ENCODE measurements around the gene CASZ1. TPM values are rescaled to one million over a fixed set of nuclear protein-coding genes. Genes with fewer than 3 reads are reported as not detected.

The CASZ1 gene
- total RNA-seq, 1 experiment from 2014 or later, result 27.8 TPM

DNA sequence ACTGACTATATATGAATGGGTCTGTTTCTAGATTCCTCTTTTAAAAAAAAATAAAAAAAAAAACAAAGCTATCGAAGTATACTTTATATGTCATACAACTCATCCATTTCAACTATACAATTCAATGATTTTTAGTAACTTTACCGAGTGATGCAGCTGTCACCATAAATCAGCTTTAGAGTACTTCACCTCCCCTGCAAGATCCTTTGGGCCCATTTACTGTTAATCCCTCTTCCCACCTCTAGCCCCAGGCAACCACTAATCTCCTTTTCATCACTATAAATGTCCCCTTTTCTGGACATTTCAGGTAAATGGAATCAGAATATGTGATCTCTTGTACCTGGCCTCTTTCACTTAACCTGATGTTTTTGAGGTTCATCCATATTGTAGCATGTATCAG lies 187.8 kb downstream of the CASZ1 start:
- DNase-seq (ENCODE audit: low read depth, low spot score) (no peak), ATAC-seq (no peak)
- Histone ChIP-seq H3K4me1 (ENCODE audit: control insufficient read depth, insufficient read depth, low read length) (no peaks in the 10 kb centered on the region), H3K36me3 (ENCODE audit: control insufficient read depth, insufficient read depth, low read length) (no peaks in the 10 kb centered on the region), H3K27ac (ENCODE audit: low read length) (no peak overlapping the region), H3K27me3 (ENCODE audit: control insufficient read depth, insufficient read depth, low read length) (no peaks in the 10 kb centered on the region), H3K4me3 (ENCODE audit: low read depth in 2 of 2, low read length in 2 of 2) (no peak overlapping the region), H3K9me3 (ENCODE audit: control insufficient read depth, insufficient read depth, low read depth, low read length) (no peaks in the 10 kb centered on the region)
- ChIA-PET POLR2A (no interaction called here), CTCF (interaction anchor here (0.6 kb wide), 1 partner anchor 22 kb away, joined by 4 read pairs; no protein-coding TSS in a partner anchor)
- intact Hi-C loops (cut with micrococcal nuclease; ENCODE audit: unreplicated experiment) (no loop called here), in situ Hi-C loops (cut with HindIII; ENCODE audit: low pct_unique_long_range_greater_than_20kb, low sequenced_read_pairs) (no loop called here)
- BruUV-seq (replicated peaks), result no TSS peak
- TF ChIP-seq, protein P1, sequence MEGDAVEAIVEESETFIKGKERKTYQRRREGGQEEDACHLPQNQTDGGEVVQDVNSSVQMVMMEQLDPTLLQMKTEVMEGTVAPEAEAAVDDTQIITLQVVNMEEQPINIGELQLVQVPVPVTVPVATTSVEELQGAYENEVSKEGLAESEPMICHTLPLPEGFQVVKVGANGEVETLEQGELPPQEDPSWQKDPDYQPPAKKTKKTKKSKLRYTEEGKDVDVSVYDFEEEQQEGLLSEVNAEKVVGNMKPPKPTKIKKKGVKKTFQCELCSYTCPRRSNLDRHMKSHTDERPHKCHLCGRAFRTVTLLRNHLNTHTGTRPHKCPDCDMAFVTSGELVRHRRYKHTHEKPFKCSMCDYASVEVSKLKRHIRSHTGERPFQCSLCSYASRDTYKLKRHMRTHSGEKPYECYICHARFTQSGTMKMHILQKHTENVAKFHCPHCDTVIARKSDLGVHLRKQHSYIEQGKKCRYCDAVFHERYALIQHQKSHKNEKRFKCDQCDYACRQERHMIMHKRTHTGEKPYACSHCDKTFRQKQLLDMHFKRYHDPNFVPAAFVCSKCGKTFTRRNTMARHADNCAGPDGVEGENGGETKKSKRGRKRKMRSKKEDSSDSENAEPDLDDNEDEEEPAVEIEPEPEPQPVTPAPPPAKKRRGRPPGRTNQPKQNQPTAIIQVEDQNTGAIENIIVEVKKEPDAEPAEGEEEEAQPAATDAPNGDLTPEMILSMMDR (IDR thresholded peaks at IDR 0.05), result no peak
- TF ChIP-seq SIN3A (IDR thresholded peaks at IDR 0.05; ENCODE audit: borderline replicate concordance, insufficient read depth, low read depth, low read length) (no peak), POLR2AphosphoS5 (IDR thresholded peaks at IDR 0.05; ENCODE audit: low read depth, low read length) (no peak), REST (IDR thresholded peaks at IDR 0.05; ENCODE audit: insufficient read depth in 1 of 2, low read depth in 2 of 2, low read length in 1 of 2) (no peak), TCF7L2 (IDR thresholded peaks at IDR 0.05; ENCODE audit: low read depth, low read length) (no peak)

GRCh38 chr1:10607228-10607627 lies 189.2 kb downstream of the CASZ1 start:
- Histone ChIP-seq H3K4me1 (ENCODE audit: control insufficient read depth, insufficient read depth, low read length) (no peaks in the 10 kb centered on the region), H3K9me3 (ENCODE audit: control insufficient read depth, insufficient read depth, low read depth, low read length) (no peaks in the 10 kb centered on the region), H3K27ac (ENCODE audit: low read length) (no peak overlapping the region), H3K4me3 (ENCODE audit: low read depth in 2 of 2, low read length in 2 of 2) (no peak overlapping the region), H3K27me3 (ENCODE audit: control insufficient read depth, insufficient read depth, low read length) (no peaks in the 10 kb centered on the region), H3K36me3 (ENCODE audit: control insufficient read depth, insufficient read depth, low read length) (no peaks in the 10 kb centered on the region)
- in situ Hi-C loops (cut with HindIII; ENCODE audit: low pct_unique_long_range_greater_than_20kb, low sequenced_read_pairs) (no loop called here), intact Hi-C loops (cut with micrococcal nuclease; ENCODE audit: unreplicated experiment) (no loop called here)
- DNase-seq (ENCODE audit: low read depth, low spot score) (no peak), ATAC-seq (no peak)
- ChIA-PET CTCF (no interaction called here), POLR2A (no interaction called here)
- TF ChIP-seq REST (IDR thresholded peaks at IDR 0.05; ENCODE audit: insufficient read depth in 1 of 2, low read depth in 2 of 2, low read length in 1 of 2) (no peak), SIN3A (IDR thresholded peaks at IDR 0.05; ENCODE audit: borderline replicate concordance, insufficient read depth, low read depth, low read length) (no peak)
- TF ChIP-seq, protein P1 (IDR thresholded peaks at IDR 0.05), result no peak
- no TSS peak for BruUV-seq (replicated peaks)

All from Panc1 (cell line).